ENCODE measurements around the gene KCNH8.
"Not testable (repeated sequence)": the region's sequence is repeated elsewhere in the genome, so short reads cannot be mapped to it uniquely, and the experiment has no call there.

Gene KCNH8

DNA sequence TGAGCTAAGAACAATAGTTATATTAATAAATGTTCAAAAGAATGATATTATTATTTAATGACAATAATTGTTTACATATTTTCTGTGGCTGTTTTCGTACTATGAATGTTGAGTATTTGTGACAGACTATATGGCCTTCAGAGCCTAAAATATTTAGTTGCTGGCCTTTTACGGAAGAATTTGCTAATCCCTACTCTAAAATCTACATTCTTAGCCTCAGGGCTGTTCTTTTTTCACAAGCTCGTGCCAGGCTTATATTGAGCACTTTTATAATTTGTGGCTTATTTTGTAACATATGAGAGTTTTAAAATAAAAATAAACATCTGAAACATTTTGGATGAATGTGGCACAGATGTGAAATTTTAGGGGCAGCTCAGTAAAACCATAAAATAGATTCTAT lies 79.9 kb downstream of the KCNH8 start:
- TF ChIP-seq, protein P1, sequence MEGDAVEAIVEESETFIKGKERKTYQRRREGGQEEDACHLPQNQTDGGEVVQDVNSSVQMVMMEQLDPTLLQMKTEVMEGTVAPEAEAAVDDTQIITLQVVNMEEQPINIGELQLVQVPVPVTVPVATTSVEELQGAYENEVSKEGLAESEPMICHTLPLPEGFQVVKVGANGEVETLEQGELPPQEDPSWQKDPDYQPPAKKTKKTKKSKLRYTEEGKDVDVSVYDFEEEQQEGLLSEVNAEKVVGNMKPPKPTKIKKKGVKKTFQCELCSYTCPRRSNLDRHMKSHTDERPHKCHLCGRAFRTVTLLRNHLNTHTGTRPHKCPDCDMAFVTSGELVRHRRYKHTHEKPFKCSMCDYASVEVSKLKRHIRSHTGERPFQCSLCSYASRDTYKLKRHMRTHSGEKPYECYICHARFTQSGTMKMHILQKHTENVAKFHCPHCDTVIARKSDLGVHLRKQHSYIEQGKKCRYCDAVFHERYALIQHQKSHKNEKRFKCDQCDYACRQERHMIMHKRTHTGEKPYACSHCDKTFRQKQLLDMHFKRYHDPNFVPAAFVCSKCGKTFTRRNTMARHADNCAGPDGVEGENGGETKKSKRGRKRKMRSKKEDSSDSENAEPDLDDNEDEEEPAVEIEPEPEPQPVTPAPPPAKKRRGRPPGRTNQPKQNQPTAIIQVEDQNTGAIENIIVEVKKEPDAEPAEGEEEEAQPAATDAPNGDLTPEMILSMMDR (IDR thresholded peaks at IDR 0.05; ENCODE audit: low read depth, low read length) = no peak
- H3K4me3 ChIP-seq (ENCODE audit: low read depth, low read length) = no peak overlapping the region

DNA sequence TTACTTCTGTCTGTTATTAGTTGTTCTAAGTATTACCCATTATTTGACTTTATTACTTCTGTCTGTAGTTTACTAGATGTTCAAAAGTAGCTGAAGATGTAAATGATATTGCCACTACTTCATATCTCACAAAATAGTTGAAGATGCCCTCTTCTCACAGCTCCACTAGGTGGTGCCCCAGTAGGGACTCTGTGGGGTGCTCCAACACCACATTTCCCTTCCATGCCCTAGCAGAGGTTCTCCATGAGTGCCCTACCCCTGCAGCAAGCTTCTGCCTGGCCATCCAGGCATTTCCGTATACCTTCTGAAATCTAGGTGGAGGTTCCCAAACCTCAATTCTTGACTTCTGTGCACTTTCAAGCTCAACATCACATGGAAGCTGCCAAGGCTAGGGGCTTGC lies 80.8 kb downstream of the KCNH8 start:
- H3K4me3 ChIP-seq (ENCODE audit: low read depth, low read length) = no peak overlapping the region
- TF ChIP-seq, protein P1 (IDR thresholded peaks at IDR 0.05; ENCODE audit: low read depth, low read length) = no peak

DNA sequence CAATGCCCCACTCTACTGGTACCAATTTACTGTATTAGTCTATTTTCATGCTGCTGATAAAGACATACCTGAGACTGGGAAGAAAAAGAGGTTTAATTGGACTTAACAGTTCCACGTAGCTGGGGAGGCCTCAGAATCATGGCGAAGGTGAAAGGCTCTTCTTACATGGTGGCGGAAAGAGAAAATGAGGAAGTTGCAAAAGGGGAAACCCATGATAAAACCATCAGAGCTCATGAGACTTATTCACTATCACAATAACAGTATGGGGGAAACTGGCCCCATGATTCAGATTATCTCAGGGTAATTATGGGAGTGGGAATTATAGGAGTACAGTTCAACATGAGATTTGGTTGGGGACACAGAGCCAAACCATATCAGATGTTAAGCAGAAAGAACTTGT lies 81.6 kb downstream of the KCNH8 start:
- not testable (repeated sequence) for H3K4me3 ChIP-seq (ENCODE audit: low read depth, low read length)

DNA sequence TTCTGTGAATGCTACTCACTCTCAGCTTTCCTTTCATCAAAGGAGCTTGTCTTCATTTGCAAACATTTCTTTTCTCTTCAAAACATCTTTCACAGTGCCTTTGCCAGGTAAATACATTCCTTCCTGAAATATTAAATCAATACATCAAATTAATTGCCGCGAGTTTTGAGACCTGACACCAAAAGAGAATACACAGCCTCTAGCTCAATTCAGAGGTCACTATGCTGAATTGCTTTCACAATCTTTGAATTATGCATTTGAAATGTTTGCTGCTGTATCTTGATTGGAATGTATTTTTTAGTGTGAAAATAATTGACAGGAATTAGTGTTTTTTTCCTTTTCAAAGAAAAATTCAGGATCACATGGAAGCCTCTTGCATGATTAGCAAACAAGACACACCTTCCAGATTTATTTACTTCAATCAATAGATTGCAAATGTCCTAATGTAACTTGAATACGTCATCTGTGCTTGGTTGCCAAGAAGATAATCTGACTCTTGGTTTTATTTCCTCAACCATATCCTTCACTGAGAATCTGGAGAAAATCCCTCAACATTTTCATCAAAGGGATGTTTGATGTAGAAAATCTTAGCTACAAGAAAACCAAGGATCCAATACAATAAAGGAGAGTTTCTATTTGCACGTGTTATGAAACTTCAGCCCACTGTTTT lies 83.6 kb downstream of the KCNH8 start:
- TF ChIP-seq, protein P1 (IDR thresholded peaks at IDR 0.05; ENCODE audit: low read depth, low read length) = no peak
- no peak overlapping the region for H3K4me3 ChIP-seq (ENCODE audit: low read depth, low read length)

DNA sequence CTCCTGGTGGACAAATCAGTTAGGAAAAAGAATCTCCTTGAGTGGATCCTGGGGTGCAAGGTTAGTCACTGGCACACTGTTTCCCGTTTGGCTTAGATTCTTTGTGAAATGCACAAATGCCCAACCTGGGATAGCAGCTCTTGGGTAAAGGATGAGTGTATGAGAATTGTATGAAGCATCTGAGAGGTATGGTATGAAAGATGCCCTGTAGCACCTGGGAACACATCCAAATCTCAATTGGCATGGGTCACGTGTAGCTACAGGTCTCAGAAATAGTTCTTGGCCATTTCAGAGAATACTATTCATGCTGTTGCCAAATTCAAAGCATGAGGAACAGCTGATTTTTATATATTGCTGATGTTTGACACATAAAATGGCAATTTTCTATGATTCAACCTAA lies 84.3 kb downstream of the KCNH8 start:
- no peak overlapping the region for H3K4me3 ChIP-seq (ENCODE audit: low read depth, low read length)
- TF ChIP-seq, protein P1 (IDR thresholded peaks at IDR 0.05; ENCODE audit: low read depth, low read length) = no peak

DNA sequence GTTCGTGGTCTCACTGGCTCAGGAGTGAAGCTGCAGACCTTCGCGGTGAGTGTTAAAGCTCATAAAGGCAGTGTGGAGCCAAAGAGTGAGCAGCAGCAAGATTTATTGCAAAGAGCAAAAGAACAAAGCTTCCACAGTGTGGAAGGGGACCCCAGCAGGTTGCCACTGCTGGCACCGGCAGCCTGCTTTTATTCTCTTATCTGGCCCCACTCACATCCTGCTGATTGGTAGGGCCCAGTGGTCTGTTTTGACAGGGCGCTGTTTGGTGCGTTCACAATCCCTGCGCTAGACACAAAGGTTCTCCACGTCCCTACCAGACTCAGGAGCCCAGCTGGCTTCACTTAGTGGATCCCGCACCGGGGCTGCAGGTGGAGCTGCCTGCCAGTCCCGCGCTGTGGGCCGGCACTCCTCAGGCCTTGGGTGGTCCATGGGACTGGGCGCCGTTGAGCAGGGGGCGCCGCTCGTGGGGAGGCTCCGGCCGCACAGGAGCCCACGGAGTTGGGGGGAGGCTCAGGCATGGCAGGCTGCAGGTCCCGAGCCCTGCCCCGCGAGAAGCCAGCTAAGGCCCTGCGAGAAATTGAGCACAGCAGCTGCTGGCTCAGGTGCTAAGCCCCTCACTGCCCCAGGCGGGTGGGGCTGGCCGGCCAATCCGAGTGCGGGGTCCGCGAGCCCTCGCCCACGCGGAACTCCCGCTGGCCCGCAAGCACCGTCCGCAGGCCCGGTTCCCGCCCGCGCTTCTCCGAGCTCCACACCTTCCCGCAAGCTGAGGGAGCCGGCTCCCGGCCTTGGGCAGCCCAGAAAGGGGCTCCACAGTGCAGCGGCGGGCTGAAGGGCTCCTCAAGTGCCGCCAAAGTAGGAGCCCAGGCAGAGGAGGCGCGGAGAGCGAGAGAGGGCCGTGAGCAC lies 85.8 kb downstream of the KCNH8 start:
- H3K4me3 ChIP-seq (ENCODE audit: low read depth, low read length) = not testable (repeated sequence)

DNA sequence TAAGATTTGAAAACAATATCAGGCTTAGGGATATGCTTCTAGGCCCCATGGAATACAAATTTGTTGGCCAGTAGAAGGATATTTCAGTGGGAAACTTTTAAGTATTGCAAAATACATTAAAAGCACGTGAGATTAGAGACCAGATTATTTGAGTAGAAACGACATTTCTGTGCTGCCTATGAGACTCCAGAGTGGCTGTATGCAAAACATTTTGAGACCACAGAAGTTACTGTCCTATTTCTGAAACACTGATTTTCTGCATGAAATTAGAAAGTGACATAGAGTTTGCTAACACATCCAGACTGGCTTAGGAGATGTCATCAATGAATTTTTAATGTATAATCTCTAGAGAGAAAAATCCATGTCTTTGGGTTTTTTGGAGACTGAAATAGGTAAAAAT lies 99.8 kb downstream of the KCNH8 start:
- TF ChIP-seq, protein P1 (IDR thresholded peaks at IDR 0.05; ENCODE audit: low read depth, low read length) = no peak

DNA sequence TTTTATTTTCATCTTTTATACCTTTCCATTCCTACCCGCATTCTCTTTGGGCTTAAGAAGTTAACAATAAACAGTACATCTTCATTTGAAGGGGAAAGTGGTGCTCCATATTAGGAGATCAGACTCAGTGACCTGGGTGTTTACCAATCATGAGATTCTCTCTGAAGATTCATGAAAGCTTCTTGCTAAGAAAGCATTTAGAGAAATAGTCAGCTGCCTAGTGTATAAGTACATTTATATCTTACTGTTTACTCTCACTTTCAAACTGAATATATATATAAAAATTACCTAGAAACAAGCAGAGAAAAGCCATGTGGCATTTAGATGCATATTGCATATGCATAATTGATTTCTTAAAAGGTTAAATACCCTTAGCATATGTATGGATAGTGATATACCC lies 100.5 kb downstream of the KCNH8 start:
- TF ChIP-seq, protein P1 (IDR thresholded peaks at IDR 0.05; ENCODE audit: low read depth, low read length) = no peak

More for the DNA sequence above, 99.8 kb downstream of the KCNH8 start:
- no peak overlapping the region for H3K4me3 ChIP-seq (ENCODE audit: low read depth, low read length)

More for the DNA sequence above, 100.5 kb downstream of the KCNH8 start:
- no peak overlapping the region for H3K4me3 ChIP-seq (ENCODE audit: low read depth, low read length)
